OCI-LY1 (cell line): ENCODE data around the gene REEP6.

Source experiments
- H2AFZ ChIP-seq: fragments of 200-600 bp; sonication (generic), shearing (Covaris generic); 2 replicates; pipeline ENCODE4 v1.6.0; 2014; ENCODE audit warnings: antibody characterized with exemption, mild to moderate bottlenecking, low read length
- H3F3A ChIP-seq: fragments of 200-600 bp; sonication (generic), shearing (Covaris generic); 2 replicates; pipeline ENCODE4 v1.6.0; 2014; ENCODE audit warnings: mild to moderate bottlenecking, antibody characterized with exemption, low read length, moderate library complexity; ENCODE audit not compliant: insufficient read depth
- H3K27ac ChIP-seq: fragments of 200-600 bp; sonication (generic); 2 replicates; pipeline ENCODE4 v1.5.1; 2014; ENCODE audit warnings: low read length, mixed run types, mild to moderate bottlenecking, low read depth; ENCODE audit not compliant: poor library complexity, severe bottlenecking
- H3K27me3 ChIP-seq: fragments of 200-600 bp; sonication (generic); 2 replicates; pipeline ENCODE4 v1.6.0; 2014; ENCODE audit warnings: antibody characterized with exemption, mild to moderate bottlenecking, low read length, moderate library complexity; ENCODE audit not compliant: insufficient read depth
- H3K36me3 ChIP-seq: fragments of 200-600 bp; sonication (generic); 2 replicates; pipeline ENCODE4 v1.6.1; 2014; ENCODE audit warnings: mild to moderate bottlenecking, antibody characterized with exemption, low read length, moderate library complexity, mixed read lengths; ENCODE audit not compliant: insufficient read depth
- H3K4me1 ChIP-seq: fragments of 200-600 bp; sonication (generic); 2 replicates; pipeline ENCODE4 v1.5.1; 2014; ENCODE audit warnings: mild to moderate bottlenecking, low read length, moderate library complexity; ENCODE audit not compliant: insufficient read depth, severe bottlenecking
- H3K4me2 ChIP-seq: fragments of 200-600 bp; sonication (generic), shearing (Covaris generic); 2 replicates; pipeline ENCODE4 v1.6.1; 2014; ENCODE audit warnings: low read length
- H3K4me3 ChIP-seq: fragments of 200-600 bp; sonication (generic); 2 replicates; pipeline ENCODE4 v1.5.1; 2014; ENCODE audit warnings: low read length, low read depth, mild to moderate bottlenecking, mixed read lengths; ENCODE audit not compliant: poor library complexity, severe bottlenecking
- H3K79me2 ChIP-seq: fragments of 200-600 bp; shearing (Covaris generic); 2 replicates; pipeline ENCODE4 v1.6.1; 2016; ENCODE audit warnings: mixed run types, low read length, mixed read lengths; ENCODE audit not compliant: insufficient read depth
- H3K9ac ChIP-seq: fragments of 200-600 bp; sonication (generic), shearing (Covaris generic); 2 replicates; pipeline ENCODE4 v1.6.1; 2014; ENCODE audit warnings: mild to moderate bottlenecking, low read length, mixed read lengths
- H3K9me2 ChIP-seq: fragments of 200-600 bp; sonication (generic), shearing (Covaris generic); 2 replicates; pipeline ENCODE4 v1.6.1; 2014; ENCODE audit warnings: low read depth, mild to moderate bottlenecking, low read length, mixed read lengths
- H3K9me3 ChIP-seq: fragments of 200-600 bp; shearing (Covaris generic); 2 replicates; pipeline ENCODE4 v1.6.1; 2014; ENCODE audit warnings: low read length, mixed read lengths
- H4K20me1 ChIP-seq: fragments of 200-600 bp; sonication (generic), shearing (Covaris generic); 2 replicates; pipeline ENCODE4 v1.6.0; 2016; ENCODE audit warnings: mild to moderate bottlenecking, low read length; ENCODE audit not compliant: insufficient read depth
- CTCF ChIP-seq: fragments of 200-600 bp; sonication (generic), shearing (Covaris generic); IDR thresholded peaks from 2 replicates; pipeline ENCODE4 v1.5.1; 2017; ENCODE audit warnings: mild to moderate bottlenecking, antibody characterized with exemption, low read length, moderate library complexity, mixed read lengths
- EZH2 ChIP-seq: fragments of 200-600 bp; sonication (generic), shearing (Covaris generic); IDR thresholded peaks from 2 replicates; pipeline ENCODE4 v1.8.0; 2017; ENCODE audit warnings: borderline replicate concordance, mixed run types, mild to moderate bottlenecking, antibody characterized with exemption, low read length, moderate library complexity, mixed read lengths

Gene REEP6

GRCh38 chr19:1470305-1471009 lies 20.5 kb upstream of the REEP6 start:
- no peaks in the 10 kb centered on the region for H4K20me1 ChIP-seq
- no peak overlapping the region for H3K4me3 ChIP-seq
- H3K36me3 ChIP-seq, result peaks cover 7% of the 10 kb centered on the region; the same call in 1 of the 2 replicates
- peaks cover 22% of the 10 kb centered on the region; the same call in 1 of the 2 replicates for H3K27me3 ChIP-seq
- no peak overlapping the region for H3K9ac ChIP-seq
- no peaks in the 10 kb centered on the region for H3K79me2 ChIP-seq
- H3K4me2 ChIP-seq, result peak overlapping the region; percentile 18; the same call in 1 of the 2 replicates
- H3F3A ChIP-seq, result no peaks in the 10 kb centered on the region
- TF ChIP-seq CTCF (no peak), EZH2 (no peak)
- no peaks in the 10 kb centered on the region for H3K9me3 ChIP-seq
- no peak overlapping the region for H3K27ac ChIP-seq
- H2AFZ ChIP-seq, result no peak overlapping the region
- H3K4me1 ChIP-seq, result peaks cover 11% of the 10 kb centered on the region
- no peaks in the 10 kb centered on the region for H3K9me2 ChIP-seq

- Histone ChIP-seq H3K4me3 (no peak overlapping the region), H4K20me1 (no peaks in the 10 kb centered on the region), H3K4me2 (peak overlapping the region; percentile 18; the same call in 1 of the 2 replicates), H3K79me2 (no peaks in the 10 kb centered on the region), H3K27ac (no peak overlapping the region), H3K36me3 (peaks cover 9% of the 10 kb centered on the region; the same call in 1 of the 2 replicates), H3K9me2 (no peaks in the 10 kb centered on the region), H3K9ac (no peak overlapping the region), H3K9me3 (no peaks in the 10 kb centered on the region), H2AFZ (no peak overlapping the region), H3K27me3 (peaks cover 22% of the 10 kb centered on the region; the same call in 1 of the 2 replicates), H3F3A (no peaks in the 10 kb centered on the region), H3K4me1 (peaks cover 11% of the 10 kb centered on the region)
- TF ChIP-seq EZH2, result no peak
- no peak for TF ChIP-seq CTCF
Measured at GRCh38 chr19:1471010-1471514, 19.9 kb upstream of the REEP6 start.

- no peak overlapping the region for H3K4me2 ChIP-seq
- no peak overlapping the region for H3K9ac ChIP-seq
- no peak overlapping the region for H3K27ac ChIP-seq
- no peak overlapping the region for H3K4me3 ChIP-seq
- peaks cover 11% of the 10 kb centered on the region for H3K4me1 ChIP-seq
- no peaks in the 10 kb centered on the region for H3K9me2 ChIP-seq
- H4K20me1 ChIP-seq, result no peaks in the 10 kb centered on the region
- peaks cover 13% of the 10 kb centered on the region; the same call in 1 of the 2 replicates for H3K36me3 ChIP-seq
- H3F3A ChIP-seq, result no peaks in the 10 kb centered on the region
- no peaks in the 10 kb centered on the region for H3K79me2 ChIP-seq
- TF ChIP-seq EZH2, result no peak
- no peak; the same call in 1 of the 2 replicates for TF ChIP-seq CTCF
- H2AFZ ChIP-seq, result no peak overlapping the region
- H3K27me3 ChIP-seq, result peaks cover 22% of the 10 kb centered on the region; the same call in 1 of the 2 replicates
- H3K9me3 ChIP-seq, result no peaks in the 10 kb centered on the region
Measured at GRCh38 chr19:1471515-1472160, 19.3 kb upstream of the REEP6 start.
